Omental fat pad (tissue), 4 donors: ENCODE results near the gene MLPH. TPM values are rescaled to one million over a fixed set of nuclear protein-coding genes. Genes with fewer than 3 reads are reported as not detected.

Source experiments
- ATAC-seq: fragments of 150-250 bp; one replicate; pipeline ENCODE4 v1.9.1; 2016; ENCODE audit warnings: mild to moderate bottlenecking, moderate library complexity; ENCODE audit not compliant: low FRiP score
- DNase-seq: peaks from one replicate; pipeline ENCODE4 v3.0.0-alpha.2; 2019; ENCODE audit warnings: low spot score
- CTCF ChIP-seq, 3 donors: fragments of 450-650 bp; IDR thresholded peaks; one replicate each; pipeline ENCODE4 v1.5.1; 2016 to 2017; ENCODE audit warnings: antibody characterized with exemption in 3 of 3, mild to moderate bottlenecking in 3 of 3, moderate library complexity in 2 of 3
- total RNA-seq, 4 donors: library from RNA; depleted of rRNA; stranded (reverse); fragments of >200 nt; gene quantifications; one replicate each; pipeline ENCODE4 v1.1.0, GENCODE V29; 2016

Gene MLPH
- total RNA-seq, 4 donors from 2014 or later: 3.8 to 23.6 (median 6.4) TPM

- no peak for TF ChIP-seq CTCF (IDR thresholded peaks at IDR 0.05)
- ATAC-seq: no peak
- DNase-seq: no peak
These were observed 42.7 kb downstream of the MLPH start for GRCh38 chr2:237529452-237530402.

DNA sequence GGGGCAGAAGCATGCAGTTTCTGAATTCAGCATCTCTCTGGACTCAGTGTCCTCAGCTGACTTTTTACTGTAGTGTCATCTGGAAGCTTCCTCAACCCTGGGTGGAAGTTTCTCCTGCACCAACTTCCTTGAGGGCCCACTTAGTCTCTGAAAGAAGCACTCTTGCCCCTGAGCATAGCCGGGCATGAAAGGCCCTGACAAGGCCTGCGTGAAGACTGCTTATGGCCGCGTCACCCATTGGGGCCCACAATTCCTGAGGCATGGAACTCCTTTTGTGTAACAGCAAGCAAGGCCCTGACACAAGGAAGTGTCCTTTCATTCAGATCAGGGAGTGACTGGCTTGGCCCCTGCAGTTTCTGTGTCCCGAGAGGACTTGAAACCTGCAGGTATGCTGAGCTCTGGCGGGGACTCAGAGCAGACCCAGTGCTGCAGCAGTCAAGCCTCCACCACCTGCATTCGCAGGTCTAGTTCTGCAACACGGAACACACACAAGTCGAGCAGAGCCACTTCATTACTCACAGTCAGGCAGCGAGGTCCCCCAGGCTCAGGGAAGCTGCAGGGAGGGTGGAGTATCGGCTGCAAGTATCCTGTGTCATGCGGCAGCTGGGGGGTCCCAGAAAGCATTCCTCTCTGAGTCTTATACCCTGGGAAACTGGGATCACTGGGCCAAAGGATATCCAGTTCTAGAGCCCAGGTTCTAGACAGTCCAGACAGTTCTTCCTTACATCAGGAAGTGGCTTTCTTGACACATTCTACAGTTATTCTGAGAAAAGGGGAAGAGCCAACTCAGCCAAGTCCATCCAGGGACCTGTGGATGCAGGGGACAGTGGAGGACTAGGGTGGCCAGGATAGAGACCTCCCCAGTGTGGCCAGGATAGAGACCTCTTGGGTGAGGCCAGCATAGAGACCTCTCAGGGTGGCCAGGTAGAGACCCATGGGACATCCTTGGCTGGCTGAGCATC, 43.7 kb downstream of the MLPH start:
- ATAC-seq (no peak), DNase-seq (no peak)
- TF ChIP-seq CTCF (IDR thresholded peaks at IDR 0.05): no peak

- DNase-seq: no peak
- no peak for ATAC-seq
- no peak for TF ChIP-seq CTCF (IDR thresholded peaks at IDR 0.05)
These were observed 45.1 kb downstream of the MLPH start for GRCh38 chr2:237532160-237532559.

DNA sequence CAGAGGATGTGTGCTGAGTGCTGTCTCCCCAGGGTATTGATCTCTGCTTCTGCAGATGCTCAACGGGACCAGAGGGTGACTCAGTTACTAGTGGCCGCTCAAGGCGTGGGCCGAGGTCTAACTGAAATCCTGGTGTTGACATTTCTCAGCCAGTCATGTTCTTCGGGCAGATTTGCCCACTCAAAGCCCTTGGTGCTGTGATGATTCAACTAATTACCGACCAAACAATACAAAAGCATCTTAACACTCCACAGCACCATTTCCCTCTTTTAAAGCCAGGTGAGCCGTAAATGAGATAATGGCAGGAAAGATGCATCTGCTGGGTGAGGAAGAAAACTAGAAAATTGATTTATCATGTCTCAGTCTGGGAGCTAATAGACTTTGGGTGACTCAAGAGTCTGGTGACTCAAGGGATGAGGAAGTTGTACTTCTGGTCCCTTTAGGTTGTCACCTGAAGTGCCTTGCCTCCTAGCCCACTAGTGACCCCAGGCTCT, 46.7 kb downstream of the MLPH start:
- TF ChIP-seq CTCF (IDR thresholded peaks at IDR 0.05): no peak
- ATAC-seq (no peak), DNase-seq (no peak)

GRCh38 chr2:237534380-237534779, 47.3 kb downstream of the MLPH start:
- TF ChIP-seq CTCF (IDR thresholded peaks at IDR 0.05): no peak
- no peak for DNase-seq
- ATAC-seq: no peak

GRCh38 chr2:237535385-237536082, 48.5 kb downstream of the MLPH start:
- no peak for TF ChIP-seq CTCF (IDR thresholded peaks at IDR 0.05)
- ATAC-seq: no peak
- DNase-seq: no peak
